ENCODE results near the gene SLC2A1.

SLC2A1 gene

DNA sequence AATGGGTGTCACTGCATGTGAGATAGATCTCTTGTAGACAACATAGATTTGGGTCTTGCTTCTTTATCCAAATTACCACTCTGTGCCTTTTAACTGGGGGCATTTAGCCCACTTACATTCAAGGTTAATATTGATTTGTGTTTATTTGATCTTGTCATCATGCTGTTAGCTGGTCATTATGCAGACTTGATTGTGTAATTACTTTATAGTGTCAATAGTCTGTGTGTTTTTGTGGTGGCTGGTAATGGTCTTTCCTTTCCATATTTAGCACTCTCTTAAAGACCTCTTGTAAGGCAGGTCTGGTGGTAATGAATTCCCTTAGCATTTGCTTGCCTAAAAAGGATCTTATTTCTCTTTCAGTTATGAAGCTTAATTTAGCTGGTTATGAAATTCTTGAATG, 82.7 kb downstream of the SLC2A1 start:
- Histone ChIP-seq H3K36me3 (ENCODE audit: control insufficient read depth in 5 of 5, insufficient read depth in 5 of 5, low read length in 5 of 5) (no peaks in the 10 kb centered on the region), H3K27ac (ENCODE audit: low read depth, low read length) (no peak overlapping the region), H3K9ac (ENCODE audit: low read length in 5 of 5) (no peak overlapping the region), H3K9me3 (ENCODE audit: control insufficient read depth in 5 of 5, low read length in 5 of 5) (peaks cover 0 to 3% (median 0%) of the 10 kb centered on the region in 5 donors), H3K4me1 (ENCODE audit: control insufficient read depth in 5 of 5, insufficient read depth in 5 of 5, low read length in 5 of 5) (no peaks in the 10 kb centered on the region), H3K4me3 (ENCODE audit: low read depth in 1 of 5, low read length in 5 of 5) (no peak overlapping the region), H3K27me3 (ENCODE audit: control insufficient read depth in 5 of 5, insufficient read depth in 4 of 5, low read length in 5 of 5) (peaks cover 0 to 8% (median 2%) of the 10 kb centered on the region in 5 donors)
